ENCODE measurements around the gene CASKIN1. TPM values are rescaled to one million over a fixed set of nuclear protein-coding genes. Genes with fewer than 3 reads are reported as not detected.

Gene CASKIN1
- total and polyA plus RNA-seq, 2 of the 8 experiments (the other 6 are each of a cell fraction or from before 2014, with no cell fraction given) = 1.2 to 6.4 TPM

GRCh38 chr16:2244926-2245795 is 48.8 kb upstream of the CASKIN1 start:
- H2BK12ac ChIP-seq (ENCODE audit: low read depth, low read length) = no peak overlapping the region
- H3K4ac ChIP-seq (replicated peaks; ENCODE audit: insufficient read length, low read depth, low read length) = no peak overlapping the region
- peaks cover under 1% of the 10 kb centered on the region; the same call in 1 of the 2 replicates for H3K23me2 ChIP-seq (ENCODE audit: low read depth, low read length)
- H4K8ac ChIP-seq (ENCODE audit: extremely low read depth, insufficient read depth, low read length) = no peak overlapping the region
- ChIA-PET CTCF (ENCODE audit: partially characterized antibody) (interaction anchor here (0.5 to 2.1 kb wide), 5 partner anchors 10 to 256 kb away, joined by 3 to 9 read pairs (median 4); partner anchors contain the start of gene DNASE1L2), POLR2A (ENCODE audit: partially characterized antibody) (interaction anchor here (0.9 to 1.9 kb wide), 5 partner anchors 8 to 222 kb away, joined by 3 to 5 read pairs (median 3); partner anchors contain the start of gene TRAF7)
- no peak overlapping the region for H3K27ac ChIP-seq (ENCODE audit: low read depth, low read length)
- no peak overlapping the region for H2BK120ac ChIP-seq (replicated peaks; ENCODE audit: low read depth, low read length)
- peaks cover 0 to 2% (median 0%) of the 10 kb centered on the region in 4 experiments; a peak in 3 of 7 replicates for H3K4me1 ChIP-seq (replicated peaks in 1 of 4; ENCODE audit: control insufficient read depth in 3 of 4, insufficient read depth in 4 of 4, low read length in 3 of 4)
- H2BK15ac ChIP-seq (ENCODE audit: low read length) = no peak overlapping the region
- 97% methylated on average over 28 of the region's 30 CpGs; no CpG with 5 or more reads in 1 of the 2 experiments for WGBS, 2 experiments (ENCODE audit: extremely low coverage in 1 of 2, insufficient coverage in 1 of 2, insufficient read length in 1 of 2, insufficient replicate concordance in 2 of 2, low coverage in 1 of 2, low lambda C conversion rate in 2 of 2, missing lambda C conversion rate in 1 of 2)
- H4K20me1 ChIP-seq (replicated peaks in 1 of 2; ENCODE audit: control insufficient read depth in 1 of 2, insufficient read depth in 2 of 2, low read length in 2 of 2) = peaks cover 4 to 19% of the 10 kb centered on the region in 2 experiments
- peaks cover under 1% of the 10 kb centered on the region for H3K79me1 ChIP-seq (ENCODE audit: low read depth, low read length)
- H3K4me3 ChIP-seq (ENCODE audit: extremely low read depth in 1 of 4, insufficient read depth in 2 of 4, low read depth in 3 of 4, low read length in 4 of 4) = no peak overlapping the region
- no peak overlapping the region for H3K23ac ChIP-seq (ENCODE audit: insufficient read length)
- H3K56ac ChIP-seq (replicated peaks; ENCODE audit: insufficient read length, low read depth, low read length) = no peak overlapping the region
- H2BK20ac ChIP-seq (ENCODE audit: low read length) = no peak overlapping the region
- no peak overlapping the region for H3K9ac ChIP-seq (replicated peaks in 1 of 4; ENCODE audit: extremely low read depth in 1 of 4, low read depth in 3 of 4, low read length in 3 of 4)
- peaks cover 18 to 45% (median 30%) of the 10 kb centered on the region in 4 experiments for H3K36me3 ChIP-seq (ENCODE audit: control insufficient read depth in 2 of 4, insufficient read depth in 4 of 4, low read length in 3 of 4)
- DNase-seq (ENCODE audit: low read depth in 1 of 2, low spot score in 2 of 2) = no peak
- no peak overlapping the region for H4K5ac ChIP-seq (ENCODE audit: insufficient read length, low read depth, low read length)
- H2AK5ac ChIP-seq (ENCODE audit: low read depth, low read length) = no peak overlapping the region
- H2AFZ ChIP-seq (ENCODE audit: low read length) = no peak overlapping the region
- no peak for FAIRE-seq
- no peaks in the 10 kb centered on the region for H3K9me3 ChIP-seq (ENCODE audit: insufficient read depth in 2 of 2, low read depth in 1 of 2, low read length in 1 of 2)
- no peak overlapping the region for H3K4me2 ChIP-seq (ENCODE audit: insufficient read depth in 1 of 2, low read depth in 2 of 2, low read length in 2 of 2)
- no peak overlapping the region for H3K14ac ChIP-seq (ENCODE audit: insufficient read length)
- H3K79me2 ChIP-seq (ENCODE audit: control insufficient read depth in 1 of 2, insufficient read depth in 2 of 2, low read length in 2 of 2) = peaks cover 0 to 14% of the 10 kb centered on the region in 2 experiments; a peak in 2 of 4 replicates
- H3K27me3 ChIP-seq (replicated peaks in 1 of 4; ENCODE audit: control insufficient read depth in 3 of 4, extremely low read depth in 1 of 4, insufficient read depth in 3 of 4, low read length in 3 of 4) = no peaks in the 10 kb centered on the region
- no peak overlapping the region for H2BK5ac ChIP-seq (ENCODE audit: low read depth, low read length)
- H3K18ac ChIP-seq (ENCODE audit: extremely low read depth, low read length) = no peak overlapping the region
- no peak overlapping the region for H4K91ac ChIP-seq (replicated peaks; ENCODE audit: insufficient read length, low read length)
- TF ChIP-seq SIN3A (conservative IDR thresholded peaks at IDR 0.05 in 1 of 2, IDR thresholded peaks at IDR 0.05 in 1 of 2; ENCODE audit: low read depth in 1 of 2, low read length in 2 of 2) = no peak
- TF ChIP-seq TEAD4 (IDR thresholded peaks at IDR 0.05; ENCODE audit: low read depth, low read length) = no peak
- TF ChIP-seq ZNF274 (IDR thresholded peaks at IDR 0.05; ENCODE audit: borderline replicate concordance, extremely low read depth, low read length) = no peak
- TF ChIP-seq TAF7 (optimal IDR thresholded peaks at IDR 0.05; ENCODE audit: borderline replicate concordance, low read depth, low read length) = no peak
- no peak for TF ChIP-seq MAX (IDR thresholded peaks at IDR 0.05)
- no peak for TF ChIP-seq SUZ12 (IDR thresholded peaks at IDR 0.05; ENCODE audit: low read length)
- TF ChIP-seq SP4 (IDR thresholded peaks at IDR 0.05; ENCODE audit: low read length) = no peak
- no peak for TF ChIP-seq RNF2 (IDR thresholded peaks at IDR 0.05; ENCODE audit: borderline replicate concordance, low read depth, low read length, missing control alignments, poor library complexity, severe bottlenecking)
- TF ChIP-seq POLR2A (IDR thresholded peaks at IDR 0.05; ENCODE audit: control extremely low read depth in 1 of 2, low read depth in 2 of 2, low read length in 2 of 2) = no peak
- no peak for TF ChIP-seq POLR2AphosphoS5 (IDR thresholded peaks at IDR 0.05; ENCODE audit: low read depth, low read length)
- no peak for TF ChIP-seq CHD1 (IDR thresholded peaks at IDR 0.05; ENCODE audit: low read depth, low read length)

All from H1 (cell line).